ENCODE data around the gene ZCCHC24. TPM values are rescaled to one million over a fixed set of nuclear protein-coding genes. Genes with fewer than 3 reads are reported as not detected.

The ZCCHC24 gene
- total and polyA plus RNA-seq, 2 donors (not counting 3 experiments of a cell fraction or from before 2014, with no cell fraction given): 5.2 to 8.4 TPM

DNA sequence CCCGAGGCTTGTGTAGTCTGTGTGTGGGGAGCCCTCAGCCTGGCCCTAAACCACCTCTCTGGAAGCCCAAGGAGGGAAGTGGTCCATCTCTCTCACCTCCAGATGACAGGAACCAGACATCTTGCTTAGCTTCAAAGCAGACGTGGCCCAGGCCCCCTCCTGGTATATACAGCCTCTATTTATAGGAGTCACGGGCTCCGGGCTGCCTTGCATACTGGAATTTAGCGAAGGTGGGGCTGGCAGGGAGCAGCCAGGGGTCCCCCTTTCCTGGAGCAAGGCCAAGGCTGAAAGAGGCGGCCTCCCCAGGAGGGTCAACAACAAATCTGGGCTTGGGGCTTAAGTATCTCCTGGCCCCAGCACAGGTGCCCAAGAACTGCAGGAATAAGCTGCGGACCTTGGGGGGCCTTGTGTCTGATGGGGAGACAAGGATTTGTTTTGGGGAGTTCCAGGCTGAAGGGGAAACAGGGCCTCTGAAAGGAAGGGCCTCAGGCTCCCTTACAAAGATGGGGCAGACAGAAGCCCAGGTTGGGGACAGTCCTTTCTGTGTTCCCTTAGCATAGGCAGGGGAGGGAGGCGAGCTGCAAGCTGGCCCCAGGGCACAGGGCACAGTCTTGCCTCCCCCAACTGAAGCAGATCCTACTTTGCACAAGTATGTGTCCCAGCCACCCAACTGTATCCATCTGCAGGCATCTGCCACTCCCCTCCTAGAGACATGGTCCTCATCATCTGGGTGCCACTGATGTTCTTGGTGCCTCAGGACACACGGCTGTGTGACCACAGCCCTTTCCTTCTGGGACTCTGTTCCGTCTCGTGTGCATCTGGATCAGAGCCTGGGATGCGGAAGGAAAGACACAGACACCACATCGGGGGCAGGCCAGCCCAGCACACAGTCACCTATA is 11.9 kb downstream of the ZCCHC24 start:
- TF ChIP-seq POLR2AphosphoS5 (IDR thresholded peaks at IDR 0.05; ENCODE audit: insufficient read depth, low read depth, low read length) (no peak), JUN (IDR thresholded peaks at IDR 0.05; ENCODE audit: borderline replicate concordance, insufficient read depth, insufficient read length, low read depth) (no peak), GATA2 (IDR thresholded peaks at IDR 0.05; ENCODE audit: insufficient read depth, insufficient read length, low read depth, low read length) (no peak), EZH2 (IDR thresholded peaks at IDR 0.05; ENCODE audit: borderline replicate concordance, low read depth, low read length, severe bottlenecking) (no peak), CTCF (IDR thresholded peaks at IDR 0.05; ENCODE audit: extremely low read depth in 1 of 2, insufficient read depth in 1 of 2, low read depth in 1 of 2, low read length in 2 of 2) (no peak), POLR2A (IDR thresholded peaks at IDR 0.05; ENCODE audit: low read depth, low read length) (no peak), FOS (IDR thresholded peaks at IDR 0.05; ENCODE audit: borderline replicate concordance, insufficient read depth, low read length) (no peak)
- TF ChIP-seq, protein P1, sequence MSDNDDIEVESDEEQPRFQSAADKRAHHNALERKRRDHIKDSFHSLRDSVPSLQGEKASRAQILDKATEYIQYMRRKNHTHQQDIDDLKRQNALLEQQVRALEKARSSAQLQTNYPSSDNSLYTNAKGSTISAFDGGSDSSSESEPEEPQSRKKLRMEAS (IDR thresholded peaks at IDR 0.05; ENCODE audit: insufficient read depth, insufficient read length): no peak
- Histone ChIP-seq H2AFZ (ENCODE audit: low read depth, low read length) (no peak overlapping the region), H3K27me3 (ENCODE audit: control insufficient read depth in 2 of 2, insufficient read depth in 2 of 2, low read length in 2 of 2) (no peaks in the 10 kb centered on the region), H3K27ac (ENCODE audit: insufficient read depth, low read depth, low read length) (no peak overlapping the region), H3K4me1 (ENCODE audit: control insufficient read depth, extremely low read depth, insufficient read depth, low read length) (peaks cover 3% of the 10 kb centered on the region), H3K36me3 (ENCODE audit: control insufficient read depth in 2 of 2, extremely low read depth in 1 of 2, insufficient read depth in 2 of 2, low read length in 2 of 2) (no peaks in the 10 kb centered on the region), H3K9me3 (replicated peaks; ENCODE audit: control insufficient read depth, insufficient read depth, low read length) (no peaks in the 10 kb centered on the region), H3K79me2 (ENCODE audit: control insufficient read depth, insufficient read depth, low read length) (no peaks in the 10 kb centered on the region), H3K9me1 (replicated peaks; ENCODE audit: control insufficient read depth, extremely low read depth, insufficient read depth, low read length) (no peaks in the 10 kb centered on the region), H3K4me2 (ENCODE audit: insufficient read depth, low read length) (no peak overlapping the region), H3K9ac (replicated peaks; ENCODE audit: extremely low read depth, insufficient read depth, low read length) (no peak overlapping the region), H3K4me3 (replicated peaks in 1 of 3; ENCODE audit: insufficient read depth in 1 of 3, low read depth in 1 of 3, low read length in 3 of 3) (no peak overlapping the region), H4K20me1 (replicated peaks; ENCODE audit: control insufficient read depth, extremely low read depth, insufficient read depth, low read length) (no peaks in the 10 kb centered on the region)
- FAIRE-seq: no peak
- intact Hi-C loops (cut with micrococcal nuclease) (no loop called here), dilution Hi-C loops (cut with MboI; ENCODE audit: extremely low pct_ligation_motif_present, low sequenced_read_pairs) (no loop called here)
- POLR2A ChIA-PET: no interaction called here
- CTCF ChIA-PET: interaction anchor here (0.9 to 1.5 kb wide), 3 partner anchors 11 to 22 kb away, joined by 3 read pairs; no protein-coding TSS in a partner anchor
- BruUV-seq (replicated peaks): no TSS peak
- DNase-seq (ENCODE audit: low read depth, low spot score): no peak

Data from endothelial cell of umbilical vein (primary cell).